LNCaP clone FGC (cell line): Measurements from ENCODE around the gene MPZL1.

ENCODE experiments used
- DNase-seq: peaks from one replicate; pipeline ENCODE4 v3.0.0-alpha.2; 2011; ENCODE audit warnings: low read depth
- H3K4me3 ChIP-seq: 2 replicates; pipeline ENCODE4 v1.5.1; 2011; ENCODE audit warnings: mild to moderate bottlenecking, low read depth, low read length, control low read depth
- TF ChIP-seq, protein P1 (sequence below): IDR thresholded peaks from 2 replicates; pipeline ENCODE4 v1.5.1; 2012; ENCODE audit warnings: mild to moderate bottlenecking; ENCODE audit not compliant: control insufficient read depth, insufficient read depth; ENCODE audit errors: extremely low read depth

Gene MPZL1

GRCh38 chr1:167808690-167809089 lies 86.9 kb downstream of the MPZL1 start:
- TF ChIP-seq, protein P1, sequence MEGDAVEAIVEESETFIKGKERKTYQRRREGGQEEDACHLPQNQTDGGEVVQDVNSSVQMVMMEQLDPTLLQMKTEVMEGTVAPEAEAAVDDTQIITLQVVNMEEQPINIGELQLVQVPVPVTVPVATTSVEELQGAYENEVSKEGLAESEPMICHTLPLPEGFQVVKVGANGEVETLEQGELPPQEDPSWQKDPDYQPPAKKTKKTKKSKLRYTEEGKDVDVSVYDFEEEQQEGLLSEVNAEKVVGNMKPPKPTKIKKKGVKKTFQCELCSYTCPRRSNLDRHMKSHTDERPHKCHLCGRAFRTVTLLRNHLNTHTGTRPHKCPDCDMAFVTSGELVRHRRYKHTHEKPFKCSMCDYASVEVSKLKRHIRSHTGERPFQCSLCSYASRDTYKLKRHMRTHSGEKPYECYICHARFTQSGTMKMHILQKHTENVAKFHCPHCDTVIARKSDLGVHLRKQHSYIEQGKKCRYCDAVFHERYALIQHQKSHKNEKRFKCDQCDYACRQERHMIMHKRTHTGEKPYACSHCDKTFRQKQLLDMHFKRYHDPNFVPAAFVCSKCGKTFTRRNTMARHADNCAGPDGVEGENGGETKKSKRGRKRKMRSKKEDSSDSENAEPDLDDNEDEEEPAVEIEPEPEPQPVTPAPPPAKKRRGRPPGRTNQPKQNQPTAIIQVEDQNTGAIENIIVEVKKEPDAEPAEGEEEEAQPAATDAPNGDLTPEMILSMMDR: no peak
- H3K4me3 ChIP-seq: no peak overlapping the region

DNA sequence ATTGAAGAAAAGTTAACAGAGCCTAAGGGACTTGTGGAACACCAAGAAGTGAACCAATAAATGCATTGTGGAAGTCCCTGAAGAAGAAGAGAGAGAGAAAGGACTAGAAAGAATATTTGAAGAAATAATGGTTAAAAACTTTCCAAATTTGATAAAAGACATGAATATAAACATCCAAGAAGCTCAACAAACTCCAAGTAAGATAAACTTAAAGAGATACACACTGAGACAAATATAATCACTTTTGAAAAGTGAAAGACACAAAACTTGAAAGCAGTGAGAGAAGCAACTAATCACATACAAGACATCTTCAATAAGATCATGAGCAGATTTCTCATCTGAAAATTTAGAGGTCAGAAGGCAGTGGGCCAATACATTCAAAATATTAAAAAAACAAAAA lies 91.2 kb downstream of the MPZL1 start:
- DNase-seq: no peak
- H3K4me3 ChIP-seq: no peak overlapping the region
- TF ChIP-seq, protein P1: no peak

More at GRCh38 chr1:167808690-167809089, 86.9 kb downstream of the MPZL1 start:
- no peak for DNase-seq

GRCh38 chr1:167815650-167816049 lies 93.9 kb downstream of the MPZL1 start:
- no peak for DNase-seq
- H3K4me3 ChIP-seq: no peak overlapping the region
- TF ChIP-seq, protein P1: no peak

- H3K4me3 ChIP-seq: no peak overlapping the region
- TF ChIP-seq, protein P1: no peak
- no peak for DNase-seq
Measured at GRCh38 chr1:167819849-167820683, 98.3 kb downstream of the MPZL1 start.

DNA sequence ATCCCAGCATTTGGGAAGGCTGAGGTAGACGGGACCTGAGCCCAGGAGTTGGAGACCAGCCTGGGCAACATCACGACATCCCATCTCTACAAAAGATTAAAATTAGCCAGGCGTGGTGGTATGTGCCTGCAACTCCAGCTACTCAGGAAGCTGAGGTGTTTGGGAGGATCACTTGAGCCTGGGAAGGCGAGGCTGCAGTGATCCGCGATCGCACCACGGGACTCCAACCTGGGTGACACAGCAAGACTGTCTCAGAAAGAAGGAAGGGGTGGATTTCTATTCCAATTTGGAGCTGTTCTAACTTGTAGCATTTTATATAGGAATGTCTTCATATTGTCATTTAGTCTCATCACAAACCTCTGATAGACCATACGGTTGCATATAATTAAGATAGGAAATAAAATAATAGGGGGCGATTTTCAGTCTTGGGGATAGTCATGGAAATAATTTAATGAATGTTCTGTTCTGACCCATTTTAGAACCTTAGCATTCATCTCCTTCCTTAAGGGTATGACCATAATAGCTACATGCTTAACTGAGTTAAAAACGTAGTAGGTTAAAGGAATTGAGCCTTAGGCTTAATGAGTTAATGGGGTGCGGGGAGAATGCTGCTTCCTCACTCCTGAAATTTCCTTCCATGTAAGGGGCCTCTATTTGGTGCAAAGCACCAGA lies 99.0 kb downstream of the MPZL1 start:
- TF ChIP-seq, protein P1: no peak
- no peak overlapping the region for H3K4me3 ChIP-seq
- DNase-seq: no peak

- no peak overlapping the region for H3K4me3 ChIP-seq
- no peak for DNase-seq
- TF ChIP-seq, protein P1: no peak
Measured at GRCh38 chr1:167821356-167821685, 99.5 kb downstream of the MPZL1 start.
